Tibial nerve (tissue), 3 donors: ENCODE measurements around the gene DGKD.
"Not testable (repeated sequence)": the region's sequence is repeated elsewhere in the genome, so short reads cannot be mapped to it uniquely, and the experiment has no call there.

Experiments used
- POLR2A ChIP-seq, 2 donors: fragments of 450-650 bp; IDR thresholded peaks; one replicate each; pipeline ENCODE4 v1.6.1; 2017; ENCODE audit warnings: antibody characterized with exemption in 2 of 2, mild to moderate bottlenecking in 2 of 2, moderate library complexity in 2 of 2
- TF ChIP-seq, protein P1 (sequence below), 5 experiments: fragments of 200-600 bp in 3 of 5; fragments of 450-650 bp in 2 of 5; sonication (generic) in 3 of 5; IDR thresholded peaks; one replicate each; pipeline ENCODE4 v1.5.1; 2016 to 2019; ENCODE audit warnings: antibody characterized with exemption in 5 of 5, mild to moderate bottlenecking in 3 of 5, moderate library complexity in 2 of 5

GRCh38 chr2:233374776-233375175 is 20.5 kb downstream of the DGKD start:
- TF ChIP-seq POLR2A (IDR thresholded peaks at IDR 0.05) = not testable (repeated sequence)
- TF ChIP-seq, protein P1, sequence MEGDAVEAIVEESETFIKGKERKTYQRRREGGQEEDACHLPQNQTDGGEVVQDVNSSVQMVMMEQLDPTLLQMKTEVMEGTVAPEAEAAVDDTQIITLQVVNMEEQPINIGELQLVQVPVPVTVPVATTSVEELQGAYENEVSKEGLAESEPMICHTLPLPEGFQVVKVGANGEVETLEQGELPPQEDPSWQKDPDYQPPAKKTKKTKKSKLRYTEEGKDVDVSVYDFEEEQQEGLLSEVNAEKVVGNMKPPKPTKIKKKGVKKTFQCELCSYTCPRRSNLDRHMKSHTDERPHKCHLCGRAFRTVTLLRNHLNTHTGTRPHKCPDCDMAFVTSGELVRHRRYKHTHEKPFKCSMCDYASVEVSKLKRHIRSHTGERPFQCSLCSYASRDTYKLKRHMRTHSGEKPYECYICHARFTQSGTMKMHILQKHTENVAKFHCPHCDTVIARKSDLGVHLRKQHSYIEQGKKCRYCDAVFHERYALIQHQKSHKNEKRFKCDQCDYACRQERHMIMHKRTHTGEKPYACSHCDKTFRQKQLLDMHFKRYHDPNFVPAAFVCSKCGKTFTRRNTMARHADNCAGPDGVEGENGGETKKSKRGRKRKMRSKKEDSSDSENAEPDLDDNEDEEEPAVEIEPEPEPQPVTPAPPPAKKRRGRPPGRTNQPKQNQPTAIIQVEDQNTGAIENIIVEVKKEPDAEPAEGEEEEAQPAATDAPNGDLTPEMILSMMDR (IDR thresholded peaks at IDR 0.05) = not testable (repeated sequence)
